Skin of body (tissue), 2 donors: ENCODE results near the gene TTC7B. TPM values are rescaled to one million over a fixed set of nuclear protein-coding genes. Genes with fewer than 3 reads are reported as not detected.
"Not testable (repeated sequence)": the region's sequence is repeated elsewhere in the genome, so short reads cannot be mapped to it uniquely, and the experiment has no call there.

Source experiments
- DNase-seq: peaks from one replicate; lab custom pipeline; 2025; lab: John Stamatoyannopoulos, UW
- total RNA-seq: library from RNA; depleted of rRNA; stranded (reverse); fragments of >200 nt; gene quantifications from one replicate; pipeline ENCODE4 v1.2.3, GENCODE V29; 2014

Gene TTC7B
- total RNA-seq, 1 donor from 2014 or later = 15.9 TPM

- no peak for DNase-seq
These were observed 284.7 kb downstream of the TTC7B start for GRCh38 chr14:90531497-90531896.

GRCh38 chr14:90530523-90530922, 285.7 kb downstream of the TTC7B start:
- no peak for DNase-seq

- no peak for DNase-seq
These were observed 288.3 kb downstream of the TTC7B start for GRCh38 chr14:90527978-90528377.

GRCh38 chr14:90526536-90526935, 289.7 kb downstream of the TTC7B start:
- not testable (repeated sequence) for DNase-seq

- DNase-seq = not testable (repeated sequence)
These were observed 290.7 kb downstream of the TTC7B start for GRCh38 chr14:90525353-90526028.

GRCh38 chr14:90523961-90524875, 292.0 kb downstream of the TTC7B start:
- no peak for DNase-seq

GRCh38 chr14:90523544-90523943, 292.7 kb downstream of the TTC7B start:
- DNase-seq = no peak

GRCh38 chr14:90522571-90523191, 293.5 kb downstream of the TTC7B start:
- no peak for DNase-seq

GRCh38 chr14:90521930-90522483, 294.2 kb downstream of the TTC7B start:
- no peak for DNase-seq

GRCh38 chr14:90521084-90521929, 294.9 kb downstream of the TTC7B start:
- DNase-seq = no peak

GRCh38 chr14:90520326-90520725, 295.9 kb downstream of the TTC7B start:
- DNase-seq = no peak

- no peak for DNase-seq
These were observed 296.8 kb downstream of the TTC7B start for GRCh38 chr14:90519262-90519920.

- no peak for DNase-seq
These were observed 297.3 kb downstream of the TTC7B start for GRCh38 chr14:90518941-90519256.

- DNase-seq = no peak
These were observed 297.9 kb downstream of the TTC7B start for GRCh38 chr14:90518069-90518940.

GRCh38 chr14:90517076-90517841, 299.0 kb downstream of the TTC7B start:
- DNase-seq = no peak

- no peak for DNase-seq
These were observed 301.7 kb downstream of the TTC7B start for GRCh38 chr14:90514566-90514965.

GRCh38 chr14:90514015-90514398, 302.2 kb downstream of the TTC7B start:
- no peak for DNase-seq

- peak; percentile 53 for DNase-seq
These were observed 302.8 kb downstream of the TTC7B start for GRCh38 chr14:90513161-90514014.
